Measurements from ENCODE around the gene PIK3AP1. TPM values are rescaled to one million over a fixed set of nuclear protein-coding genes. Genes with fewer than 3 reads are reported as not detected.

The PIK3AP1 gene
- total RNA-seq, 1 experiment from 2014 or later: 7.1 TPM

DNA sequence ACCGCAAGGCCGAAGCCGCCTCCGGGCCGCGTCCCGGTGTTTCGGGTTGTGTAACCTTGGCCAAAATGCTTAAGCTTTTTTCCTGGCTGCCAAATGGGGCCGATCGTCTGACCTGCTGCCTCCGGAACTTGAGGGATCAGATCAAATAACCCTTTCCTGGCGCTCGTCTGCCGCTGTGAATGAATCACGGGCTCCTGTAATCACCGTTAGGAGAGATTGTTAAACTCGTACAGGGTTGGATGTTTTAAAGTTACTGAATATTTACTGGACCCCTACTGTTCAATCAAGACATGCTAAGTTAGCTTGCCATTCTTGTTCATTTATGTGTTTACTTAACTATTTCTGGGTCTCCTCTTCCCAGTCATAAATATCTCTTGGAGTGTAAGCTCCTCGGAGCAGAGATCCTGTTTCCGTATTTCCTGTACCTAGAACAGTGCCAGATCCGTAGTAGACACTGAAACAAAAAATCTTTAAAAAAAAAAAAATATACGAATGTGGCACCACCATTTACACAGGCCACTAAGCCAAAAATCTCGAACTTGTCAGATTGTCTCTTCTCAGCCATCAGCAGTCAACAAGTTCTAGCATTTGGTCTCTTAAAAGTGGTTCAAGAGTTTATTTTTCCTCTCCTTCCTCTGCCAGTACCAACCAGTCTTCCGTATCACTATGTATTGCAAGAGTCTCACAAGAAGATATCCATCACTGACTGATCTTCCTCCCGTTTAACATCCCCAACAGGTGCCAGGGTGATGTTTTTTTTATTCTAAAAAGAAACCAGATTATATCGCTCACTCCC, 132.9 kb downstream of the PIK3AP1 start:
- H3K4me3 ChIP-seq (replicated peaks in 1 of 2; ENCODE audit: low read depth in 1 of 2, low read length in 2 of 2): peak overlapping the region; percentile 59 to 84
- peak overlapping the region; percentile 91 for H3K9ac ChIP-seq (ENCODE audit: low read length)
- H3K4me1 ChIP-seq (ENCODE audit: control insufficient read depth in 1 of 2, insufficient read depth in 2 of 2, low read length in 2 of 2): peaks cover 14 to 33% of the 10 kb centered on the region in 2 experiments
- H3K79me2 ChIP-seq (ENCODE audit: insufficient read depth, low read length): peaks cover 43% of the 10 kb centered on the region
- H3K4me2 ChIP-seq (ENCODE audit: low read length): peak overlapping the region; percentile 93
- ChIA-PET POLR2A (no interaction called here), CTCF (no interaction called here), RAD21 (ENCODE audit: low non-redundant PET in 1 of 2, low total read pairs in 2 of 2, uncharacterized antibody in 2 of 2, unreplicated experiment in 2 of 2) (no interaction called here)
- H4K20me1 ChIP-seq (ENCODE audit: insufficient read depth): peaks cover 9% of the 10 kb centered on the region; the same call in 1 of the 2 replicates
- H3K9me3 ChIP-seq (ENCODE audit: control insufficient read depth in 1 of 2, insufficient read depth in 1 of 2, low read depth in 1 of 2, low read length in 2 of 2): no peaks in the 10 kb centered on the region
- no peaks in the 10 kb centered on the region for H3K27me3 ChIP-seq (ENCODE audit: insufficient read depth, low read length)
- peak overlapping the region; percentile 95 for H3K27ac ChIP-seq (ENCODE audit: low read depth, low read length)
- H3K36me3 ChIP-seq (ENCODE audit: control insufficient read depth in 1 of 2, insufficient read depth in 2 of 2, low read length in 2 of 2): no peaks in the 10 kb centered on the region
- TF ChIP-seq REST (IDR thresholded peaks at IDR 0.05; ENCODE audit: low read depth): no peak
- TF ChIP-seq TCF7L2 (IDR thresholded peaks at IDR 0.05; ENCODE audit: borderline replicate concordance, extremely low read depth, insufficient read depth, insufficient read length): no peak
- no peak for TF ChIP-seq CBX3 (IDR thresholded peaks at IDR 0.05; ENCODE audit: low read depth)
- TF ChIP-seq FOSL1 (IDR thresholded peaks at IDR 0.05; ENCODE audit: low read depth): no peak; the same call in 1 of the 2 replicates
- no peak for TF ChIP-seq JUND (IDR thresholded peaks at IDR 0.05)
- no peak; the same call in 1 of the 2 replicates for TF ChIP-seq SIN3A (IDR thresholded peaks at IDR 0.05; ENCODE audit: low read depth)
- H2AFZ ChIP-seq (ENCODE audit: low read depth, low read length, poor library complexity, severe bottlenecking): no peak overlapping the region
- DNase-seq (ENCODE audit: low read depth, low spot score) (peak; percentile 48), ATAC-seq (peak; percentile 46)
- H3K9me2 ChIP-seq (ENCODE audit: insufficient read depth): no peaks in the 10 kb centered on the region
- intact Hi-C loops (cut with micrococcal nuclease): no loop called here
- BruUV-seq (replicated peaks): TSS peak; percentile 82

Data from HCT116 (cell line).